GM18502 (cell line): ENCODE results near the gene HEBP2.
"Not testable (repeated sequence)": the region's sequence is repeated elsewhere in the genome, so short reads cannot be mapped to it uniquely, and the experiment has no call there.

Experiments
- ATAC-seq: cut with Tn5 transposase; IDR thresholded peaks from one replicate; pipeline ENCODE4 v1.9.1; 2021; ENCODE audit warnings: mild to moderate bottlenecking; ENCODE audit not compliant: unreplicated experiment, poor library complexity

Gene HEBP2

DNA sequence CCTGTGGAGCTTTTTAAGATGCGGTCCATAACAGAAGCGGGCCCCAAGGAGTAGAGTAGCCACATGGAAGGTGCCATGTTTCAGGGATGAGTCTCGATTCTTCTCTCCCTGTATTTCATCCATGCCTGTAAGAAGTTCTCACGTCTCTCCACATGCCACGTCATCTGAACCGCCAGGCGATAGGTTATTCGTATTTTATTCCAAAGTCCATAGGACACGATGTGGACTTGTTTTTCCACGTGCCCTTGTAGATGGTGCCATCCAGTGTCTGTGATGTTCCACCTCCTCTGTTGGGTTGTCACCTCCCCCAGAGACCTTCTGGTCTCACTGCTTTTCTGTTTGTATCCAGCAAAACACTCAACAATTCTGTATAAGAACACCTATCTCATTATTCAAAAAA lies 17.6 kb downstream of the HEBP2 start:
- ATAC-seq, result no peak

DNA sequence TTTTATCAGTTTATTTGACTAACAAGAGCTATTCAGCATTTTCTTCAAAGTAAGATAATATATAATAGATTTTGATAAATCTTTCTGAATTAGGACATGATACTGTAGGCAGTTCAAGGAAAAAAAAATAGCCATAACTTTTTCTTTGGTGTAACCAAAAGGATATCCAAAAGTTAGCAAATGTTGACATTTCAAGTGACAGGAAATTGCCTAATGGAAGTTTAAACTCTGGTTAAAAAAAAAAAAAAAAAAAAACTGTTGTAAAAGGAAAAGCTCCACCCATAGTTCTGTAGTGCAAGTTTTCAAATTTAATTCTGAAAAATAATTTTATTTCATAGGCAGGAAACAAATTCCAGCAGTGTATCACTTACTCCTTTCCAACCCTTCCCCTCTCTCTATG lies 18.8 kb downstream of the HEBP2 start:
- no peak for ATAC-seq

DNA sequence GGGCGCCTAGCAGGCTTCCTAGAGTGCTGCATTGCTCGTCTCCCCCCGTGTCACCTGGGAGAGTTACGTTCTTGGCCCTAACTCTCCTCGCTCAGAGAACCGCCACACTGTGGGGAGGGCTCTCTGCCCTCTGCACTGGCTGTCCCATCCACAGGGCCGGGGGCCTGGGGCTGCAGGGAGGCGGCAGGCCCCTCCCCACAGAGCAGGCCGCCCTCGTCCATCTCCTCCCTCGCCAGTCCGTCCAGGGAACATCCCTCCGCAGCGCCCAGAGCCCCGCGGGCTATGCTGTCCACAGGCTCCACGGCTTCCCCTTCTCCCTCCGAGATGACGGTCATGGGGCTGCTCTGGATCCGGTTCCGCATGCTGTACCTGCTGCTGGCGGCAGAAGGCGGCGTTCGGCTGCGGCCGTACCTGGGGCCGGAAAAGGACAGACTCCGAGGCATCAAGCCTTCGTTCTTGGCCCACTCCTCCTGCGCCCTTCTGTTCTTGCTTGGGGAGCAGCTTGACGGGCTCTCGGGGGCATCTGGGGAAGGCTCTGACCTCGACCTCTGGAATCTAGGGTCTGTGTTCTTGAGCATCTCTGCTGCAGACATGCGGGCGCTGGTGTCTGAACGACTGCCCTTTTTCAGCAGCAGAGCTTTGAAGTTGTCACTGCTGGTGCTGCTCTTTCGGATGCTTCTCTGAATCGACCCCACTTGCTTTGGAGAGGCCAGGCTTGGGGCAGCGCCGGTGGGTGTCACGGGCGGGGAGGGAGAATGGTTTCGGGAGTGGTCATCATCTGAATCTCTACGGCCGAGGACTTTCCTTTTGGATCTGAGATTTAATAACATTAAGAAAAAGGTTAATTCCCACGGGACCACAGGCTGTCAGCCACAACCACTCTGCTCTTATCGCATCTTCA lies 20.2 kb downstream of the HEBP2 start:
- no peak for ATAC-seq

DNA sequence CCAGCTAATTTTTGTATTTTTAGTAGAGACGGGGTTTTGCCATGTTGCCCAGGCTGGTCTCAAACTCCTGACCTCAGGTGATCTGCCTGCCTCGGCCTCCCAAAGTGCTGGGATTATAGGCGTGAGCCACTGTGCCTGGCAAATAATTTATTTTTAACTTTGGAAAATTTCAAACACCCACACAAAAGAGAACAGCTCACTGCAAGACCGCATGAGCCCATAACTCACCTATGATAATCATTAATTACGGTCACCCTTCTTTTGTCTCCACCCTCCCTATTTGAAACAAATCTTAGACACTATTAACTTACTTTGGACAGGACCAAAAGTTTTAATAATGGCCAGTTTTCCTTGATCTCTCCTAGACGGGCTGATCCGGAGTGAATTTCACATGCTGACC lies 21.2 kb downstream of the HEBP2 start:
- ATAC-seq, result not testable (repeated sequence)

GRCh38 chr6:138426500-138427123 lies 22.6 kb downstream of the HEBP2 start:
- no peak for ATAC-seq

DNA sequence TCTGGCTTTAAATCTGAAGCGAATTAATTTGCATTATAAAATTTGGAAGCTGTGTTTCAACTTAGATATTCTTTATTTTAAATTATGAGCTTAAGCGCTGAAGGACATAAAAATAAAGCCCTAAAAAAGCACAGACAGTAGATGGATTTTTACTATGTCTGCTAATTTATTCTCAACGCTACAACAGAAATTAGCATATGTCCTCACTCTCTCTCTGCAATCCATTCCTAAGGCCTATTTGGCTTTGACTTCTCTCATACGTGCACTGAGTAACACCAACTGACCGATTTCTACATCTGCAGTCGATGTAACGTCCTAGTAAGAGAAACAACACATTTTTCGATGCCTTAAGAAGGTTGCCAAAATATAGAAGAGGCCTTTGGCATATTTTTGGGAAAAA lies 23.7 kb downstream of the HEBP2 start:
- no peak for ATAC-seq

GRCh38 chr6:138428944-138429598 lies 25.0 kb downstream of the HEBP2 start:
- ATAC-seq, result no peak

DNA sequence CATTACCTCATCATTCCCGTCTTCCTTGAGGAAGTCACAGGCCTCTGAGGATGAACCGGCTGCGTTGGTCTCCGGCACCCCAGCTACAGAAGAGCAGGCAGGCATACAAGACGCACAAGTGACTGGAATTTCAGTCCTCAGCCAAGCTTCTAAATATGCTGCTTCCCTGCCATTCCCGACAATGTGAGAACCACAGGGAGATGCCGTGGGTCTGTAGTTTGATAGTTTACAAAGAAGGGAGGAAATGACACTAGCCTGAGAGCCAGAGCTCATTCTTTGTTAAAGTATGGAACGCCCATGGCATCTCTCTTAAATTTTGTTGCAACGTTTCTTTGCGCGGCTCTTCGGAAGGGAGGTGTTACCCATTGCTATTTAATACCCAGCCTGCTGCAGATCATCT lies 25.7 kb downstream of the HEBP2 start:
- no peak for ATAC-seq

DNA sequence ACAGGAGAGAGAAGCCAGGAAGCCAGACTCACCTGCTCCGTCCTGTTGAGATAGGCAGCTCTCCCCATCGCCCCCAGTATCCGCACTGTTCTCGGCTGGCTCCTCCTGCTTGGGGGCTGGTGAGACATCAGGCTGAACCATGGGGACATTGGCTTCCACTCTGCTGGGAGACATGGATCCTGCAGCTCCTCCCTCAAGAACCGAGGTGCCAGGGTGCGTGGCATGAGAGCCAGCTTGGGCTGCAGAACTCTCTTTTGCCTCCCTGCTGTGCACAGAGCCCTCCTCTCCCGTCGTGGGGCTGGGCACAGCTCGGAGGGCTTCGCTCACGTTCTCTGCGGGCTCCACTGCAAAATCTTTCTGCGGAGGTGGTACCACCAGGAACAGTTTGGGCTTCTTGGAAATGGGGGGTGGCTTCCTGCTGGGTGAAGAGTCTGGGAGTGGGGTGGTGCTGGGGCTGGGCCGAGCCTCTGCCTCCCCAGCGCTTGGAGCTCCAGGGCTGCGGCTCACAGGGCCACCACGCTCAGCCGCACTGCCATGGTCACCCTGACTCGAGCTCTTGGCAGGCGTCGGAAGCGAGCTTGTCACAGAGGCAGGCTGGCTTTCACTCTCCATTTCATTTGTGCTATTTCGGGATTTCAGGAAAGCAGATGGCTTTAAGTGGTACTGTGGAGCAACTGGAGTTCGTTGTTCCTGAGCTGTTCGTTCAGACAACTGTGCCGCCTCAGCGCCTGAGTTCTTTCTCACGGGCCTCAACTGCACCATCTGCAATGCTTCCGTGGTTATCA lies 26.5 kb downstream of the HEBP2 start:
- ATAC-seq, result no peak

GRCh38 chr6:138431256-138432062 lies 27.4 kb downstream of the HEBP2 start:
- no peak for ATAC-seq

DNA sequence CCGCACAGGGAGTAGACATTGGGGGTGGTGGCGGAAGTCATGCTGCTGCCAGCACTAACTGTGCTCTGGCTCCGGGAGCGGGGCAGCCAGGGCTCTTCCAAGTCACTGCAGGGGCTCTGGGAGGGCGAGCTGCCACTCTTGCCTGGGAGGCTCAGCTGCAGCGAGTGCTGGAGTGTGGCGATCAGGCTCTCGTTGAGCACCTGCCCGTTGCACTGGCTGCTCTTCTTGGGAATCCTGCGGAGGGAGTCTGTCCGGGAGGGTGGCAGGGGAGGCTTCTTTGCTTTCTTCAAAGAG lies 28.0 kb downstream of the HEBP2 start:
- ATAC-seq, result no peak

DNA sequence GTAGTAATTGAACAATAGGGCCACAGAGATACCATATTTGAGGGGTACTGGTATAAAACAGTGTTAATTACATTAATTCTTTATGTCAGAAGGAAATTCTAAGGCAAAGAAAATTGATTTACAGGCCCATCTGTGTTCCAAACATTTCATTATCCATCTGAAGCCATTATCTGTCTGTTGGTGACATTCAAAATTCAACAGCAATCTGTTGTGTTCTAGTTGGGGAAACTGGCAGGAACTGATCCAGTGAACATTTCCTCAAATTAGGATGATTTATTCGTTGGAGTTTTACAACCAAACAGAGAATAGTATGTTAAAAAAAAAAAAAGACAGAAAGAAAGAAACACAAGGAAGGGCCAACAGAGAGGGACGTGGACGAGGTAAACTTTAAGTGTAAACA lies 30.1 kb downstream of the HEBP2 start:
- no peak for ATAC-seq

GRCh38 chr6:138434925-138435324 lies 30.9 kb downstream of the HEBP2 start:
- ATAC-seq, result no peak

GRCh38 chr6:138439546-138439945 lies 35.5 kb downstream of the HEBP2 start:
- no peak for ATAC-seq

GRCh38 chr6:138440296-138440695 lies 36.3 kb downstream of the HEBP2 start:
- no peak for ATAC-seq

GRCh38 chr6:138440758-138441357 lies 36.8 kb downstream of the HEBP2 start:
- ATAC-seq, result no peak

DNA sequence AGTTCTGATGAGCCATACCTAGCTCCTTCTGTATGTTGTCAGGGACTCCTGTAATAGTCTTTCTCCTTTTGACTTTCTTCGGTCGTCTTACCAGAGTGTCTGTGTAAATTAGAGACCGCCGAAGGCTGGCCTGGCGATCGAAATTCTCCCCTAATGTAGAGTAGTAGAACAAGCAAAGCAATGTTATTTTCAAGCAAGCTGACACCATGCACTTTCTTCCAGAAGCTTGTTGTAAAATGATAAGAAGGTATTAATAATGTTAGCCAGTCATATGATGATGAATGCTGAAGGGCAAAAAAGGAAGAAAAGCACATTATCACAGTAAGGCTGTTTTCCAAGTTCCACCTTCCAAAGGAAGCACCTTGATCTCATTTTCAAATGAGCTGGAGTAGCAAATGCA lies 37.9 kb downstream of the HEBP2 start:
- ATAC-seq, result no peak

DNA sequence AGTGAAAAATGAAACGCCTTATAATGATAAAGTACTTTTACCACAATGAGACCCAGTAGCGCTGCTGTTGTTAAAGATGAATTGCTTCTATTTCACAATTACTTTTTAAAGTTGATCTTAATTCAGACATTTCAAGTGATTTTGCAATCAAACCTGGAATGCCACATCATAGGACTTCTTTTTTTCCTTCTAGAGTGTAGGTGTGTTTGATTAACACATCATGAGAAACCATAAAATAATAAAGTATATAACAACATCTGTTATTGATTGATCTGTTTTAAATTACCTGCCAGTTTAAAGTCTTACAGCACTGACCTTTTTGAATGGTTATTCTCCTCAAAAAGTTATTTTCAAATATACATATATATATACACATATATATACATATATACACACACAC lies 38.6 kb downstream of the HEBP2 start:
- no peak for ATAC-seq

- no peak for ATAC-seq
Observed at GRCh38 chr6:138443979-138444378, 40.0 kb downstream of the HEBP2 start.

DNA sequence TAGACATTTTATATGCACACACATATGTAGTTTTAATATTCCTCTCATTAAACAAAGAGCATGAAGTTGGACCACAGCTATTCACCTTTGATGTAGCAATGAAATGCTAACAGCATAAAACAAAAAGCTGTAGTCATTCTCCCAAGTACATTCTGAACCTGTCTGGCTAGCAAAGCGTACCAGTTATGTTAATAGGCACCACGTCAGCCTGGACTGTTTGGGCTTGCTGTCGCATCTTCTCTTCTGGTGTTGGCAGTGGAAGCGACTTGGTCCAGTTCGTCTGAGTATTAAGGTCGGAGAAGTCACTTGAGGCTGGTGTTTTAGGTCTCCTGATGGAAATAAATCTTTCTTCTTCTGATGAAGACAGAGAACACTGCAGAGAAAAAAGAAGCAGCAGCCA lies 42.8 kb downstream of the HEBP2 start:
- no peak for ATAC-seq
